Heart left ventricle (tissue), 13 donors: Measurements from ENCODE around the gene TSACC.

ENCODE experiments used
- POLR2A ChIP-seq, 2 donors: fragments of 450-650 bp; IDR thresholded peaks; one replicate each; pipeline ENCODE4 v1.6.1; 2017; ENCODE audit warnings: antibody characterized with exemption in 2 of 2, mild to moderate bottlenecking in 2 of 2, moderate library complexity in 2 of 2
- TF ChIP-seq, protein P1 (sequence below), 12 donors: fragments of 200-600 bp; sonication (generic) in 4 of 12; IDR thresholded peaks; one replicate each; pipeline versions ENCODE4 v1.5.0 to v1.8.0; 2018 to 2022; ENCODE audit warnings: antibody characterized with exemption in 12 of 12, mild to moderate bottlenecking in 5 of 12
- donor health status: ischemic (EF 13 %, LVEDD 7.1; RV severe dilation, severe dysfunction).
- donor health status: DM: no; HTN: yes; CAD: no.
- donor health status: DM: no; HTN: no; CAD: no.
- donor health status: ischemic (EF 25% LVEDD 6.9; RV normal size, moderate dysfunction).
- donor health status: ischemic (EF 25% LVEDD 5.7; RV mildly dilated, moderate dysfunction).
- donor health status: ischemic (EF 35%, LVEDD 5.7; RV mildly dilated, moderate dysfunction).
- donor health status: nonischemic (EF 11% LVEDD 7.7; RV severe dilation, severe dysfunction).
- donor health status: DM: yes; HTN: yes; CAD: no.
- donor health status: PGD.
- donor health status: ischemic (EF 29% LVEDD 5.4; RV normal size, mild dysfunction).
- donor health status: nonischemic (EF 23%, LVEDD 6.1; RV moderate dilation, normal function).

GRCh38 chr1:156293098-156293434 is 45.3 kb upstream of the TSACC start:
- TF ChIP-seq, protein P1, sequence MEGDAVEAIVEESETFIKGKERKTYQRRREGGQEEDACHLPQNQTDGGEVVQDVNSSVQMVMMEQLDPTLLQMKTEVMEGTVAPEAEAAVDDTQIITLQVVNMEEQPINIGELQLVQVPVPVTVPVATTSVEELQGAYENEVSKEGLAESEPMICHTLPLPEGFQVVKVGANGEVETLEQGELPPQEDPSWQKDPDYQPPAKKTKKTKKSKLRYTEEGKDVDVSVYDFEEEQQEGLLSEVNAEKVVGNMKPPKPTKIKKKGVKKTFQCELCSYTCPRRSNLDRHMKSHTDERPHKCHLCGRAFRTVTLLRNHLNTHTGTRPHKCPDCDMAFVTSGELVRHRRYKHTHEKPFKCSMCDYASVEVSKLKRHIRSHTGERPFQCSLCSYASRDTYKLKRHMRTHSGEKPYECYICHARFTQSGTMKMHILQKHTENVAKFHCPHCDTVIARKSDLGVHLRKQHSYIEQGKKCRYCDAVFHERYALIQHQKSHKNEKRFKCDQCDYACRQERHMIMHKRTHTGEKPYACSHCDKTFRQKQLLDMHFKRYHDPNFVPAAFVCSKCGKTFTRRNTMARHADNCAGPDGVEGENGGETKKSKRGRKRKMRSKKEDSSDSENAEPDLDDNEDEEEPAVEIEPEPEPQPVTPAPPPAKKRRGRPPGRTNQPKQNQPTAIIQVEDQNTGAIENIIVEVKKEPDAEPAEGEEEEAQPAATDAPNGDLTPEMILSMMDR (IDR thresholded peaks at IDR 0.05): no peak
- TF ChIP-seq POLR2A (IDR thresholded peaks at IDR 0.05): no peak
